Ramos (cell line): ENCODE data around the gene CASP3.
"Not testable (repeated sequence)": the region's sequence is repeated elsewhere in the genome, so short reads cannot be mapped to it uniquely, and the experiment has no call there.

ENCODE experiments used
- in situ Hi-C: fragments of 300-500 bp; cut with MboI; formaldehyde crosslinking; loops from one replicate; pipeline ENCODE4 v1.14.3; 2022; ENCODE audit warnings: low sequenced_read_pairs; ENCODE audit not compliant: unreplicated experiment

CASP3 gene

DNA sequence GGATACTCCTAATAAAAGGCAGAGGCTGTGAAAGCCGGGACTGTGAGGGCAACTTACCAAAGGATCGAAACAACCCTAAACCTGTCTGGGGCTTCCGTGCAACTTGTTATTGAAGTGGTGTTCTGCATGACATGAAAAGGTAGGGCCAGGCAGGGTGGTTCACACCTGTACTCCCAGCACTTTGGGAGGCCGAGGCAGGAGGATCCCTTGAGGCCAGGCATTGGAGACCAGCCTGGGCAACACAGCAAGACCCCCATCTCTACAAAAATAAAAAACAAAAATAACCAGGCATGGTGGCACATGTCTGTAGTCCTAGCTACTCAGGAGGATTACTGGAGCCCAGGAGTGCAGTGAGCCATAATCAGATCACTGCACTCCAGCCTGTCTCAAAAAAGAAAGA, 12.3 kb downstream of the CASP3 start:
- in situ Hi-C loops = no loop called here

DNA sequence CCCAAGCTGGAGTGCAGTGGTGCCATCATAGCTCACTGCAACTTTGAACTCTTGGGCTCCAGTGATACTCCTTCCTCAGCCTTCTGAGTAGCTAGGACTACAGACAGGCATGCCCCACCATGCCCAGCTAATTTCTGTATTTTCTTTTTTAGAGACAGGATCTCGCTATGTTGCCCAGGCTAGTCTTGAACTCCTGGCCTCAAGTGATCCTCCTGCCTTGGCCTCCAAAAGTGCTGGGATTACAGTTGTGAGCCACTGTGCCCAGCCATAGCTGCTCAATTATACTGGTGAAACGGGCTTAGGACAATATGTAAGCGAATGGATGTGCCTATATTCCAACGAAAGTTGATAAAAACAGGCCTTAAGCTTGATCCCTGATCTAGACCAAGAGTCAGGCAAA, 13.1 kb downstream of the CASP3 start:
- in situ Hi-C loops = no loop called here

DNA sequence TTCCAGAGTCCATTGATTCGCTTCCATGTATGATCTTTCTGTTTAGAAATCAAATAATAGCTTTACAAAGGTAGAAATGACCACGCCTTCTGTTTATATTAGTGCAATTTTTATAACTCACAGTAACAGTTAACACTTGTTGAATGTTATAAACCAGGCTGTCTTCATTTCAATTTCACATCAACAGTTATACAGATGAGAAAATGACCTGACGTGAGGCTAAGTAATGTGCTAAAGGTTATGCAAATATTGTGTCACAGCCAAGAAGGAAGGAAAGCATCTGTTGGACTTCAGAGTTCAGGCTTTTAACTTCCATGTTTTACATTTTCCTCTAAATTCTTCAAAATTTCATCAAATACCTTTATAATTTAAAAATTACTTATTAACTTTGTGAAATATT, 13.9 kb downstream of the CASP3 start:
- in situ Hi-C loops = no loop called here

DNA sequence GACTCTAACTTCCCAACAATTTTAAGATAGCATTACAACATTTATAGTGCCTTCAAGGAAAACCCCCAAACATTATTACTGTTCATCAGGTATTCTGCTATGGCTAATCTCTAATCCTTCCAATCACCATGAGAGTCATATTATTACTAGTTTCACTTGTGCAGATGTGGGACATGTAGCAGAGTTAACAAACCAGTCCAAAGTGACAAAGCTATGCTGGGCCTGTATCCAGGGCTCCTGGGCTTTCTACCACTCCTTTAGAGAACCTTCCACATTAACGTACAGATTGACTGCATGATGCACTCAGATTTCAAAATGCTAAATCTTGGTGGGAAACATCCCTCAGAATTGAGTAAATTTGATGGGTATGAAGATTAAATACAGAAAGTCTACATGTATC, 16.4 kb downstream of the CASP3 start:
- in situ Hi-C loops = no loop called here

GRCh38 chr4:184628103-184628502, 21.1 kb downstream of the CASP3 start:
- in situ Hi-C loops = no loop called here

GRCh38 chr4:184625783-184626596, 23.3 kb downstream of the CASP3 start:
- in situ Hi-C loops = not testable (repeated sequence)

- in situ Hi-C loops = no loop called here
These were observed 24.2 kb downstream of the CASP3 start for GRCh38 chr4:184624972-184625554.

DNA sequence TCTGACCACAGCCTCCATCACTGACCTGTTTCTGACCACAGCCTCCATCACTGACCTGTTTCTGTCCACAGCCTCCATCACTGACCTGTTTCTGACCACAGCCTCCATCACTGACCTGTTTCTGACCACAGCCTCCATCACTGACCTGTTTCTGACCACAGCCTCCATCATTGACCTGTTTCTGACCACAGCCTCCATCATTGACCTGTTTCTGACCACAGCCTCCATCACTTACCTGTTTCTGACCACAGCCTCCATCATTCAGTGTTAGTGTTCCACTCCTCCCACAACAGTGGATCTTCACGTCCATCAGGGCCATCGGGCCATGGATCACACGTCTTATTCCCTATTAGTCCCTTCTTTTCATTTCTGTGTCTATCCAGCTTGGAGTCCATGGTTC, 24.7 kb downstream of the CASP3 start:
- in situ Hi-C loops = not testable (repeated sequence)

DNA sequence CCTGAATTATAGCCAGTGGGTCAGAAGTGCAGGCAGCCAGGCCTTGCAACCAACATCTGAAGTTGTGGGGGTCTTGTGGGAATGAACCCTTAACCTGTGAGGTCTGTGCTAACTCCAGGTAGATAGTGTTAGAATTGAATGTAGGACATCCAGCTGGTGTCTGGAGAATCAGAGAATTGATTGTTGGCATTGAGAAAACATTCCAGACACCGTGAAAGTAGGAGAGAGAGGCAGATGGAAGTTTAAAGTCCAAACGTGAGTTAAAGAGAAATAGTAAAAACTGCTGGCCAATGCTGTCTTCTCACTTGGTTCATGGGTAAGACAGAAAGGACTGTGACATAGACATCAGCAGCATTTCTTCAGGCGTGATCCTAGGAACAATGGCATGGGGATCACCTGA, 27.7 kb downstream of the CASP3 start:
- in situ Hi-C loops = no loop called here

GRCh38 chr4:184620212-184620867, 28.9 kb downstream of the CASP3 start:
- in situ Hi-C loops = no loop called here

- in situ Hi-C loops = no loop called here
These were observed 31.5 kb downstream of the CASP3 start for GRCh38 chr4:184617600-184618196.

DNA sequence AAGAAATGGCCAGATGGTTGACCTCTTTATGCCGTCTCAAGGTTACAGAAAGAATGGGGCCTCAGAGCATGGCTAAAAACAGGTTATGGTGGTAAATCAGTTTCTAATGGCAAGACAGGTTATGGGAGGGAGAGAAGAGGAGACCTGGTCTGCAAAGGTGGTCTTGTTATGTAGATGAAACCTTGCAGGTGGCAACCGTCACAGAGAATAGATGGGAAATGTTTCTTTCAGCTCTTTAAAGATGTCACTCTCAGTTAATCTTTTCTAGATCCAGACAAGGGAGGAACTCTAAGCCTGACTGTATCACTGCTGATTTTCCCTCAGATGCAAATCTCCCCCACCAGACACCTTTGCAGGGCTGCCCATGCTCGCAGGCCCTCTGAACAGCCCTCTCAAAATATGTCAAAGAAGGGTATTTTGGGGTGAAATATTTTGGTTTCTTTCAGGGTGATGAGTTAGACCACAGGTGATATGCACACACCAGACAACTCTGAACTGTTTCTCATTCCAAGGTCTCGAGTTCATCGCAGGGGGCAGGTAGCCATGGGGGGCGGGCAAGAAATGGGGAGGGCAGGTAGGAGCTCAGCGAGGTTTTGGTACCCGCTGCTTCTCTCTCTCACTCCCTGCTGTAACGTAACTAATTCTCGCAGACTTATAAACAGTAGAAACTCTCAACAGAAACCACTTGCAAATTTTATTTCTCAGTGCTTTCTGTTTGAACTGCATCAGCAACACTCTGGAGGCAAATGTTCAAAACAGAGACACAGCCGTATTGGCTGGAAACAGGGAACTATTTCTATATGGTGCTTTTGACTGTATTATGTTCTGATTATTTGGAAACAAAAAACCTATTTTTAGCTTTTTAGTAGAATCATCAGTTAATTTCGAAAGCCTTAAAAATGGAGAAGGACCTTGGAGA, 32.4 kb downstream of the CASP3 start:
- in situ Hi-C loops = no loop called here

DNA sequence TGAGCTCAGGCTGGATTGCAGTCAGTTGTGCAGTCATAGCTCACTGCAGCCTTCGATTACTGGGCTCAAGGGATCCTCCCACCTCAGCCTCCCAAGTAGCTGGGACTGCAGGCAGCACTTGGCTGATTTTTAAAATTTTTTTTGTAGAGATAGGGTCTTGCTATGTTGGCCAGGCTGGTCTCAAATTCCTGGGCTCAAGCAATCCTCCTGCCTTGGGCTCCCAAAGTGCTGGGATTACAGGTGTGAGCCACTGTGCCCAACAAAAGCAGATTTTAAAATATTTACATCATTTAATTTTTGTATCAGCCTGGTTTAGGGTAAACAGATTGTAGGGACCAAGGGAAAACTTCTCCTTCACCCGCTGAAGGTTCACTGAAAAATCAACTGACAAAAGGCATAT, 33.1 kb downstream of the CASP3 start:
- in situ Hi-C loops = not testable (repeated sequence)

DNA sequence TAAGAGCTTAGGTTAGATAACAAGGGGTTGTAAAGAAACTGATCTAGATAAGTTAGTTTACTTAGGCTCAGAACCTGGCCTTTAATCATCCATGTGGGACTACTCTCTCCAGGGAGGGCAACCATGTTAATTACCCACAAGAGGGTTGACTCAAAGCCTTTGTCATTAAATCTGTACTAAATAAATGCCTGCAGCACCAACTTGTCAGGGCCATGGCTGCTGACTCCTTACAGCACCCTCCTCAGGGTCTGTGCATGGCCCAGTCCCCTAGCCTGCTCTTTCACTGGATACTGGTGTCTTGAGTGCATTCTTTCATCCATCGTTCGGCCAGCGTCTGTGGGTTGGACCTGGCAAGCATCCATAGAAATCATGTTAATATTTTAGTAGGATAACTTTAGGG, 34.7 kb downstream of the CASP3 start:
- in situ Hi-C loops = no loop called here

DNA sequence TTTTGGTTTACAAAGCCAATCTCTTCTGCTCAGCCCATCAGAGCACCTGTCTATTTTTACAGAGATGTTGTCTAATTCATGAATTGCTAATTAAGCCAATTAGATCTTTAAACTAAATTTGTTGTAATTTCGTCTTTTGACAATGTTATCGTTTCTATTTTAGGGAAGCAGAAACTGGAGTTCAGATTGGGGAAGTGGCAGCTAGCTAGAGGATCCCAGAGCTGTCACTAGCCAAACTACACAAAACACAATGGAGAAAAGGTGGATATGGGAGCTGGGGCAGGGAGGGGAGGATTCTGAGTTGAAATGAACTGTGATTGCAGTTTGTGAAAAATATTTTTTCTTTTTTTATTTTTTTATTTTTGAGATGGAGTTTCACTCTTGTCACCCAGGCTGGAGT, 35.8 kb downstream of the CASP3 start:
- in situ Hi-C loops = no loop called here

DNA sequence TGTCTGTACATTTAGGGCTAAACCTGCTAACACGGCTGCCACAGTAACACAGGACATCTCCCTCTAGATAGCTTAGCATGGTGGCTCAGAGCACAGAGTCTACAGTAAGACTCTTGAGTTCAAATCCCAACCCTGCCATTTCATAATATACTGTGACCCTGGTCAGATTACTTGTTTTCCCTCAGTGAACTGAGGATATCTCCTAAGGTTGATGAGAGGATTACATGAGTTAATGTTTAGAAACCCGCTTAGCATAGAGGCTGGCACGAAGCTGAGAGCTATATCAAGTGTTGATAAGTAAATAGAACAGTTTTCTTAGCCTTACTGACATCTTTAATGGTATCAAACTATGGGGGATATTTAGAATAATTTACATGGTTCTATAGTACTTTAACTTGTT, 37.2 kb downstream of the CASP3 start:
- in situ Hi-C loops = no loop called here

GRCh38 chr4:184607429-184607828, 41.8 kb downstream of the CASP3 start:
- in situ Hi-C loops = not testable (repeated sequence)

GRCh38 chr4:184602857-184603256, 46.4 kb downstream of the CASP3 start:
- in situ Hi-C loops = not testable (repeated sequence)

DNA sequence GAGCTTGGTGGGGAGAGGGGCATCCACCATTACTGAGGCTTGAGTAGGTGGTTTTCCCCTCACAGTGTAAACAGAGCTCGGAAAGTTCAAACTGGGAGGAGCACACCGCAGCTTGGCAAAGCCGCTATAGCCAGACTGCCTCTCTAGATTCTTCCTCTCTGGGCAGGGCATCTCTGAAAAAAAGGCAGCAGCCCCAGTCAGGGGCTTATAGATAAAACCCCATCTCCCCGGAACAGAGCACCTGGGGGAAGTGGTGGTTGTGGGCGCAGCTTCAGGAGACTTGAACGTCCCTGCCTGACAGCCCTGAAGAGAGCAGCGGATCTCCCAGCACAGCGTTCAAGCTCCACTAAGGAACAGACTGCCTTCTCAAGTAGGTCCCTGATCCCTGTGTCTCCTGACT, 48.3 kb downstream of the CASP3 start:
- in situ Hi-C loops = not testable (repeated sequence)

- in situ Hi-C loops = no loop called here
These were observed 49.6 kb downstream of the CASP3 start for GRCh38 chr4:184599492-184600135.
